Common myeloid progenitor, CD34-positive (primary cell): Measurements from ENCODE around the gene ULK4.
"Not testable (repeated sequence)": the region's sequence is repeated elsewhere in the genome, so short reads cannot be mapped to it uniquely, and the experiment has no call there.

ENCODE experiments used
- CTCF ChIA-PET: fragments of 350-600 bp; sonication (Branson Sonifier 250); formaldehyde crosslinking; loops from one replicate; lab custom pipeline; 2021; ENCODE audit warnings: antibody characterized with exemption; lab: Charles Lee
- POLR2A ChIA-PET: fragments of 350-600 bp; sonication (Branson Sonifier 250); formaldehyde crosslinking; loops from one replicate; lab custom pipeline; 2021; ENCODE audit warnings: antibody characterized with exemption; lab: Charles Lee
- DNase-seq, 3 donors: peaks; one replicate each; pipeline versions ENCODE4 v3.0.0 to v3.0.0-alpha.2; 2013
- H3K27ac ChIP-seq, 2 experiments: 1 replicate in 1 of 2; 2 replicates in 1 of 2; pipeline ENCODE4 v1.7.0; 2013; ENCODE audit warnings: inconsistent platforms in 2 of 2, low read length in 2 of 2, mild to moderate bottlenecking in 2 of 2, low read depth in 1 of 2, moderate library complexity in 1 of 2; ENCODE audit not compliant: severe bottlenecking in 2 of 2, insufficient read depth in 1 of 2, poor library complexity in 1 of 2
- H3K27me3 ChIP-seq, 5 experiments: replicated peaks in 2 of 5; 1 replicate in 3 of 5; 2 replicates in 2 of 5; pipeline versions ENCODE4 v1.6.1 to v1.7.0; 2013; ENCODE audit warnings: low read length in 4 of 5, mild to moderate bottlenecking in 2 of 5, moderate library complexity in 2 of 5, inconsistent platforms in 1 of 5; ENCODE audit not compliant: insufficient read depth in 5 of 5, control insufficient read depth in 4 of 5
- H3K36me3 ChIP-seq, 4 experiments: 1 replicate in 2 of 4; 2 replicates in 2 of 4; pipeline versions ENCODE4 v1.6.1 to v1.7.0; 2013; ENCODE audit warnings: low read length in 3 of 4, control low read depth in 1 of 4, mild to moderate bottlenecking in 1 of 4; ENCODE audit not compliant: control insufficient read depth in 4 of 4, insufficient read depth in 4 of 4
- H3K4me1 ChIP-seq, 4 experiments: 1 replicate in 3 of 4; 2 replicates in 1 of 4; pipeline versions ENCODE4 v1.6.1 to v1.7.1; 2013; ENCODE audit warnings: low read length in 3 of 4, mild to moderate bottlenecking in 3 of 4, control low read depth in 1 of 4, inconsistent platforms in 1 of 4, moderate library complexity in 1 of 4; ENCODE audit not compliant: control insufficient read depth in 4 of 4, insufficient read depth in 4 of 4; ENCODE audit errors: control extremely low read depth in 1 of 4
- H3K4me3 ChIP-seq, 7 experiments: 1 replicate in 4 of 7; 2 replicates in 3 of 7; pipeline versions ENCODE4 v1.5.1 to v1.7.0; 2013; ENCODE audit warnings: mild to moderate bottlenecking in 7 of 7, low read length in 6 of 7, moderate library complexity in 6 of 7, inconsistent platforms in 2 of 7, low read depth in 2 of 7, control low read depth in 1 of 7; ENCODE audit not compliant: insufficient read depth in 4 of 7, control insufficient read depth in 1 of 7; ENCODE audit errors: extremely low read depth in 1 of 7
- H3K9me3 ChIP-seq, 5 experiments: 1 replicate in 4 of 5; 2 replicates in 1 of 5; pipeline versions ENCODE4 v1.6.1 to v1.7.1; 2013; ENCODE audit warnings: low read length in 4 of 5, mild to moderate bottlenecking in 2 of 5, inconsistent platforms in 1 of 5, low read depth in 1 of 5, moderate library complexity in 1 of 5; ENCODE audit not compliant: control insufficient read depth in 4 of 5, insufficient read depth in 2 of 5; ENCODE audit errors: control extremely low read depth in 1 of 5
- WGBS: methylation state at CpG from one replicate; pipeline ENCODE4 v1.1.5; 2013; ENCODE audit not compliant: insufficient coverage; 5-methylcytosine and 5-hydroxymethylcytosine counted together

The ULK4 gene

DNA sequence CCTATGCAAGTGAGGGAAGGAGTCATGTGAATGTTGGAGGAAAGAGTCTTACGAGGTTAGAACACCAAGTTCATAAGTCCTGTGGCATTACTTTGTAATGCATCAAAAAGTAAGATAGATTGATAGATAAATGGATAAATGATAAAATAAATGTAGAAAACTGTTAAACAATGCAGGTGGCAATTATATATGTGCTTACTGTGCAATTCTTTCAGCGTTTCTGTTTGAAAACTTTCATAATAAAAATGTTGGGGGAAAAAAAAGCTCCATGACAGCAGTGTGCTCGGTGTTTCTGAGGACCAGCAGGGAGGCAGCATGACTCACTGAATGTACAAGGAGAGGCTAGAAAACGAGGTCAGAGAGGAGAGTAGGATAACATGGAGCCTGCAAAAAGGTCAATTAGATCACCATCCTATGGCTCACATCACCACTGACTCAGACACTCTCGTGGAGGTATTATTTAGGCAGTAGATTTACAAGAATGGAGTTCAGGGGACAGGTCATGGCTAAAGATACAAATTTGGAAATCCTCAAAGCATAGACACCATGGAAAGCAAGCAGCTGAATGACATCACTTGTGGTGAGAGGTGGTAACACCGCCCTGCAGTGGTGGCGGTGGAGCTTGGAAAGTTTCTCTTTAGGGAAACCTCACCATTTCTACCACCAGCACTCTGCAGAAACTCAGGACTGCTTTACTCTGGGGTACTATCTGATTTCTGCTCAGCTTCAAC, 542.8 kb downstream of the ULK4 start:
- POLR2A ChIA-PET = no interaction called here
- peak; percentile 18 to 81 (median 75) for DNase-seq
- no peaks in the 10 kb centered on the region for H3K36me3 ChIP-seq
- H3K4me3 ChIP-seq = peak overlapping the region in 4 of 7 experiments; percentile 13 to 65 (median 32)
- peaks cover 6 to 14% (median 10%) of the 10 kb centered on the region in 4 experiments for H3K4me1 ChIP-seq
- H3K27me3 ChIP-seq = no peaks in the 10 kb centered on the region
- WGBS = 47% methylated on average over 5 of the region's 7 CpGs
- no peak overlapping the region for H3K27ac ChIP-seq
- no peaks in the 10 kb centered on the region for H3K9me3 ChIP-seq
- CTCF ChIA-PET = interaction anchor here (1.2 kb wide), 1 partner anchor 11 kb away, joined by 3 read pairs; no protein-coding TSS in a partner anchor

- no peak overlapping the region for H3K4me3 ChIP-seq
- H3K36me3 ChIP-seq = no peaks in the 10 kb centered on the region
- H3K4me1 ChIP-seq = peaks cover 6 to 14% (median 10%) of the 10 kb centered on the region in 4 experiments
- no peaks in the 10 kb centered on the region for H3K27me3 ChIP-seq
- DNase-seq = no peak
- H3K9me3 ChIP-seq = no peaks in the 10 kb centered on the region
- ChIA-PET CTCF (no interaction called here), POLR2A (no interaction called here)
- WGBS = 100% methylated on average over 2 of the region's 3 CpGs
- H3K27ac ChIP-seq = no peak overlapping the region
These were observed 544.3 kb downstream of the ULK4 start for GRCh38 chr3:41417574-41417973.

GRCh38 chr3:41411065-41411464, 550.8 kb downstream of the ULK4 start:
- POLR2A ChIA-PET = no interaction called here
- Histone ChIP-seq H3K36me3 (no peaks in the 10 kb centered on the region), H3K27me3 (no peaks in the 10 kb centered on the region), H3K27ac (no peak overlapping the region), H3K4me1 (no peaks in the 10 kb centered on the region), H3K4me3 (no peak overlapping the region), H3K9me3 (peaks cover 0 to 4% (median 0%) of the 10 kb centered on the region in 5 experiments)
- WGBS = 100% methylated on average over 1 of the region's 1 CpG
- no peak for DNase-seq
- CTCF ChIA-PET = no interaction called here

- H3K36me3 ChIP-seq = no peaks in the 10 kb centered on the region
- POLR2A ChIA-PET = no interaction called here
- H3K4me1 ChIP-seq = no peaks in the 10 kb centered on the region
- WGBS = no CpG with 5 or more reads among the region's 2 CpGs
- no peak overlapping the region for H3K27ac ChIP-seq
- CTCF ChIA-PET = no interaction called here
- peaks cover 0 to 6% (median 0%) of the 10 kb centered on the region in 5 experiments for H3K9me3 ChIP-seq
- no peaks in the 10 kb centered on the region for H3K27me3 ChIP-seq
- H3K4me3 ChIP-seq = no peak overlapping the region
- peak in 2 of 3 donors; percentile 23 to 43 for DNase-seq
These were observed 556.4 kb downstream of the ULK4 start for GRCh38 chr3:41405466-41405865.

- POLR2A ChIA-PET = no interaction called here
- no peaks in the 10 kb centered on the region for H3K36me3 ChIP-seq
- WGBS = 100% methylated on average over 1 of the region's 1 CpG
- CTCF ChIA-PET = no interaction called here
- DNase-seq = no peak
- H3K9me3 ChIP-seq = peaks cover 0 to 6% (median 0%) of the 10 kb centered on the region in 5 experiments
- no peaks in the 10 kb centered on the region for H3K4me1 ChIP-seq
- no peaks in the 10 kb centered on the region for H3K27me3 ChIP-seq
- no peak overlapping the region for H3K27ac ChIP-seq
- H3K4me3 ChIP-seq = no peak overlapping the region
These were observed 557.3 kb downstream of the ULK4 start for GRCh38 chr3:41404582-41404981.

DNA sequence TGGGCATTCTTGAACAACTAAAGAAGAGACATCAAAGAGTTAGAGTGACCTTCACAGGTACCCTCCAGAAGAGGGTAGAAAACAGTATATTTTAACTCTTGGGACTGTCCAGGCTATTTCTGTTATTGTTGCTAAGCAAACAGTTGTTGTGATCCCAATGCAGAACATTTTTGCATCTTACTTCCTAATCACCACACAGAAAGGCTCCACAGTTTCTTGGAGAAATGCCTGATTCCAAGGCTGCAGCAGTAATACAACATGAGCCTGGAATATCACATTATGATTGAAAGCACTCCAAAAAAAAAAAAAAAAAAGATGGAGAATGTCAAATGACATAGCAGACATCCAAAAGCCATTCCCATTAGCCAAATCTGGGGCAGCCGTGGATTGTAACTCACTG, 567.0 kb downstream of the ULK4 start:
- POLR2A ChIA-PET = no interaction called here
- Histone ChIP-seq H3K4me1 (no peaks in the 10 kb centered on the region), H3K27me3 (no peaks in the 10 kb centered on the region), H3K27ac (no peak overlapping the region), H3K36me3 (peaks cover 0 to 4% (median 0%) of the 10 kb centered on the region in 4 experiments), H3K9me3 (peaks cover 0 to 2% (median 0%) of the 10 kb centered on the region in 5 experiments), H3K4me3 (no peak overlapping the region)
- CTCF ChIA-PET = no interaction called here
- WGBS = no CpG with 5 or more reads among the region's 1 CpG
- no peak for DNase-seq

DNA sequence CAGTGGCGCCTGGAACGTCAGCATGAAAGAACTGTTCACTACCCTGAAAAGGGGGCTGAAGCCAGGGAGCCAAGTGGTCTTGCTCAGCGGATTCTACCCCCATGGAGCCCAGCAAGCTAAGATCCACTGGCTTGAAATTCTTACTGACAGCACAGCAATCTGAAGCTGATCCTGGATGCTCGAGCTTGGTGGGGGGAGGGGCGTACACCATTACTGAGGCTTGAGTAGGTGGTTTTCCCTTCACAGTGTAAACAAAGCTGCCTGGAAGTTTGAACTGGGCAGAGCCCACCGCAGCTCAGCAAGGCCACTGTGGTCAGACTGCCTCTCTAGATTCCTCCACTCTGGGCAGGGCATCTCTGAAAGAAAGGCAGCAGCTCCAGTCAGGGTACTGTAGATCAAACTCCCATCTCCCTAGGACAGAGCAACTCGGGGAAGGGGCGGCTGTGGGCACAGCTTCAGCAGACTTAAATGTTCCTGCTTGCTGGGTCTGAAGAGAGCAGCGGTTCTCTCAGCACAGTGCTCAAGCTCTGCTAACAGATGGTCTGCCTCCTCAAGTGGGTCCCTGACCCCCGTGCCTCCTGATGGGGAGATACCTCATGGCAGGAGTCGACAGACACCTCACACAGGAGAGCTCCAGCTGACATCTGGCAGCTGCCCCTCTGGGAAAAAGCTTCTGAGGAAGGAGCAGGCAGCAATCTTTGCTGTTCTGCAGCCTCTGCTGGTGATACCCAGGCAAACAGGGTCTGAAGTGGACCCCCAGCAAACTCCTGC, 591.0 kb downstream of the ULK4 start:
- CTCF ChIA-PET, POLR2A ChIA-PET, H3K9me3 ChIP-seq: not testable (repeated sequence)

More for the DNA sequence above, 591.0 kb downstream of the ULK4 start:
- not testable (repeated sequence) for H3K4me3 ChIP-seq, H3K4me1 ChIP-seq, H3K27me3 ChIP-seq, DNase-seq, H3K27ac ChIP-seq, H3K36me3 ChIP-seq
- WGBS = 97% methylated on average over 8 of the region's 11 CpGs
